Measurements from ENCODE around the gene CPM.
A peak's percentile ranks its signal among the peaks of the same experiment; 100 is the strongest.

Gene CPM

GRCh38 chr12:68958322-68958721, 25.4 kb upstream of the CPM start:
- peak; percentile 55 for DNase-seq (ENCODE audit: low read depth)
- H3K4me3 ChIP-seq (ENCODE audit: low read depth, low read length): no peak overlapping the region
- TF ChIP-seq POLR2A (IDR thresholded peaks at IDR 0.05; ENCODE audit: extremely low read depth, insufficient read length) (no peak), MYC (IDR thresholded peaks at IDR 0.05; ENCODE audit: low read depth, low read length) (no peak)
- TF ChIP-seq, protein P1, sequence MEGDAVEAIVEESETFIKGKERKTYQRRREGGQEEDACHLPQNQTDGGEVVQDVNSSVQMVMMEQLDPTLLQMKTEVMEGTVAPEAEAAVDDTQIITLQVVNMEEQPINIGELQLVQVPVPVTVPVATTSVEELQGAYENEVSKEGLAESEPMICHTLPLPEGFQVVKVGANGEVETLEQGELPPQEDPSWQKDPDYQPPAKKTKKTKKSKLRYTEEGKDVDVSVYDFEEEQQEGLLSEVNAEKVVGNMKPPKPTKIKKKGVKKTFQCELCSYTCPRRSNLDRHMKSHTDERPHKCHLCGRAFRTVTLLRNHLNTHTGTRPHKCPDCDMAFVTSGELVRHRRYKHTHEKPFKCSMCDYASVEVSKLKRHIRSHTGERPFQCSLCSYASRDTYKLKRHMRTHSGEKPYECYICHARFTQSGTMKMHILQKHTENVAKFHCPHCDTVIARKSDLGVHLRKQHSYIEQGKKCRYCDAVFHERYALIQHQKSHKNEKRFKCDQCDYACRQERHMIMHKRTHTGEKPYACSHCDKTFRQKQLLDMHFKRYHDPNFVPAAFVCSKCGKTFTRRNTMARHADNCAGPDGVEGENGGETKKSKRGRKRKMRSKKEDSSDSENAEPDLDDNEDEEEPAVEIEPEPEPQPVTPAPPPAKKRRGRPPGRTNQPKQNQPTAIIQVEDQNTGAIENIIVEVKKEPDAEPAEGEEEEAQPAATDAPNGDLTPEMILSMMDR (IDR thresholded peaks at IDR 0.05; ENCODE audit: low read depth, low read length): no peak
- TF ChIP-seq, protein P2, sequence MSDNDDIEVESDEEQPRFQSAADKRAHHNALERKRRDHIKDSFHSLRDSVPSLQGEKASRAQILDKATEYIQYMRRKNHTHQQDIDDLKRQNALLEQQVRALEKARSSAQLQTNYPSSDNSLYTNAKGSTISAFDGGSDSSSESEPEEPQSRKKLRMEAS (IDR thresholded peaks at IDR 0.05; ENCODE audit: low read depth, low read length): no peak

DNA sequence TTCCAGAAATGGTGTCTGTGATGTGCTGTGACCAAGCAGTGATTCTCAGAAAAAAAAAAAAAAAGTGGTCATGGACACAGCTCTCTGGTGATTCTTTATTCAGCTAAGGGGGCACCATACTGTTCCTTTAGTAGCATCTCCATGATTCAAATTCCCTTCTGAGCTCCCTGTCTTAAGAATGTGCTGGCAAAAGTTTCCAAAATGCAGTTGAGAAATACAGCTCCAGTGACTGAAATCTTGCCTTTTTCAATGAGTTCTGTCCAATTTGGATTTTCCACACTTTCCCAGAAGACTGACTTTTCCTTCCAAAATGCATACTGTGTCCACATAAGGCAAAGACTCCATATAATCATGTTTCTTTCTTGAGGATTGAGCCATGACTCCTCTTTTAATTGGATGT, 24.3 kb upstream of the CPM start:
- no peak overlapping the region for H3K4me3 ChIP-seq (ENCODE audit: low read depth, low read length)
- TF ChIP-seq MYC (IDR thresholded peaks at IDR 0.05; ENCODE audit: low read depth, low read length) (no peak), POLR2A (IDR thresholded peaks at IDR 0.05; ENCODE audit: extremely low read depth, insufficient read length) (no peak)
- TF ChIP-seq, protein P1 (IDR thresholded peaks at IDR 0.05; ENCODE audit: low read depth, low read length): no peak
- TF ChIP-seq, protein P2 (IDR thresholded peaks at IDR 0.05; ENCODE audit: low read depth, low read length): no peak
- no peak for DNase-seq (ENCODE audit: low read depth)

- no peak for TF ChIP-seq POLR2A (IDR thresholded peaks at IDR 0.05; ENCODE audit: extremely low read depth, insufficient read length)
- TF ChIP-seq, protein P1 (IDR thresholded peaks at IDR 0.05; ENCODE audit: low read depth, low read length): no peak
- no peak for TF ChIP-seq MYC (IDR thresholded peaks at IDR 0.05; ENCODE audit: low read depth, low read length)
- TF ChIP-seq, protein P2 (IDR thresholded peaks at IDR 0.05; ENCODE audit: low read depth, low read length): no peak
- H3K4me3 ChIP-seq (ENCODE audit: low read depth, low read length): no peak overlapping the region
- DNase-seq (ENCODE audit: low read depth): no peak
These were observed 23.5 kb upstream of the CPM start for GRCh38 chr12:68956466-68956865.

DNA sequence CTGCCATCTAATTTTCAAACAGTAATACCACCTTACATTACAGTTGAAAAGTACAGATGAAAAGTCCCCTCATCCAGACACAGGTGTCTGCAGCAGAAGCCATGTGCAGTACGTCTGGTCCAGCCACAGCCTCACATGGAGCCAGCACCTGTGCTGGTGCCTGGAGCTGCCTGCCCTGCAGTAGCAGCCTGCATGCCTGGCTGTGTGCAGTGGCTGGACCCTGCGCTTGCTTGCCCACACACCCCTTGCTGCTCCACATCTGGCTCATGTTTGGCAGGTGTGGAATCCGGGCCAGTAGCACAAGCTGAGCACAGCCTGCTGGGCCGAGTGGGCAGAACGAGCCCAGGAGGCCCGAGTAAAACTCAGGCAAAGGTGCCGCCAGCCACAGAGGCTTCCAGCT, 21.8 kb upstream of the CPM start:
- DNase-seq (ENCODE audit: low read depth): no peak
- H3K4me3 ChIP-seq (ENCODE audit: low read depth, low read length): no peak overlapping the region
- TF ChIP-seq, protein P1 (IDR thresholded peaks at IDR 0.05; ENCODE audit: low read depth, low read length): no peak
- TF ChIP-seq MYC (IDR thresholded peaks at IDR 0.05; ENCODE audit: low read depth, low read length) (no peak), POLR2A (IDR thresholded peaks at IDR 0.05; ENCODE audit: extremely low read depth, insufficient read length) (no peak)
- TF ChIP-seq, protein P2 (IDR thresholded peaks at IDR 0.05; ENCODE audit: low read depth, low read length): no peak

- no peak overlapping the region for H3K4me3 ChIP-seq (ENCODE audit: low read depth, low read length)
- DNase-seq (ENCODE audit: low read depth): no peak
- TF ChIP-seq, protein P1 (IDR thresholded peaks at IDR 0.05; ENCODE audit: low read depth, low read length): no peak
- TF ChIP-seq POLR2A (IDR thresholded peaks at IDR 0.05; ENCODE audit: extremely low read depth, insufficient read length): no peak
- TF ChIP-seq, protein P2 (IDR thresholded peaks at IDR 0.05; ENCODE audit: low read depth, low read length): no peak
- TF ChIP-seq MYC (IDR thresholded peaks at IDR 0.05; ENCODE audit: low read depth, low read length): no peak
These were observed 20.6 kb upstream of the CPM start for GRCh38 chr12:68953536-68953935.

- H3K4me3 ChIP-seq (ENCODE audit: low read depth, low read length): no peak overlapping the region
- DNase-seq (ENCODE audit: low read depth): no peak
- no peak for TF ChIP-seq MYC (IDR thresholded peaks at IDR 0.05; ENCODE audit: low read depth, low read length)
- TF ChIP-seq, protein P2 (IDR thresholded peaks at IDR 0.05; ENCODE audit: low read depth, low read length): no peak
- TF ChIP-seq, protein P1 (IDR thresholded peaks at IDR 0.05; ENCODE audit: low read depth, low read length): no peak
- no peak for TF ChIP-seq POLR2A (IDR thresholded peaks at IDR 0.05; ENCODE audit: extremely low read depth, insufficient read length)
These were observed 18.7 kb upstream of the CPM start for GRCh38 chr12:68951652-68952051.
